Measurements from ENCODE around the gene RAG2.

RAG2 gene

DNA sequence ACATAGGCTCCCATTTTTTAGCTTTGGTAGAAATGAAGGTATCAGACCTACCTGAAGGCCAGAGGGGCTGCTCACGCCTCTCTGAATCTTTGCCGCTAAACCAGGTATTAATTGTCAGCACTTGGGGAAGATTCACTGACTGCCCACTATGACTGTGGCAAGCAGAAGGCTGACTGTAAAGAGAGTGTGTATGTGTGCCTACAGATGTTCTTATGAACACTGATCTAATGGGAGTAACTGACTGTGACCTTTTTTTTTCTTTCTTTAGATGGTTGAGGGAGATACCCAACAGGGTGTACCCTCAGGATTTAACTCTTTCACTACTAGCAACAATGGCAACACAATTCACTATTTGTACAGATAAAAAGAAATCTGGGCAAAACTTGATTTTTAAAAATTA, at the start of gene RAG2:
RAG2 (minus strand) TSS at position 186 of the 400 bp plus-strand sequence. CDS start 4,068 bp downstream, outside the sequence.
- no peak for DNase-seq (ENCODE audit: low spot score)

DNA sequence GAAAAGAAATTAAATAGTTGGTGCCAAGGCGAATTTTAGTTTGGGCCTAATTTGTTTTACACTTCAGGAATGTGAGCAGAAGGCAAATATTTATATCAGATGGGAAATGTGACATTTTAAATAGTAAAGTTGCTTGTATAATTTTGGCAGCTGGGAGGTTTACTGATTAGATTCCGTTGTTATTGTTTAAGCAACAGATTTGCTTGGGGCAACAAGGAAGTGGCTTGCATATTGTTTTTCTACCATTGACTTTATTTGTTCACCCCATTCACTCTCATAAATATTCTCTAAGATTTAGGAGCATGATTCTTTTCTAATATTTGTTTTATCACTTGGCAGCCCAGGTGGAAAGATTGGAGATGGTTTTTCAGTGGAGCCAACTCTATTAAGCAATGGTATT, 40.5 kb upstream of the RAG2 start:
- DNase-seq (ENCODE audit: low spot score): no peak

DNA sequence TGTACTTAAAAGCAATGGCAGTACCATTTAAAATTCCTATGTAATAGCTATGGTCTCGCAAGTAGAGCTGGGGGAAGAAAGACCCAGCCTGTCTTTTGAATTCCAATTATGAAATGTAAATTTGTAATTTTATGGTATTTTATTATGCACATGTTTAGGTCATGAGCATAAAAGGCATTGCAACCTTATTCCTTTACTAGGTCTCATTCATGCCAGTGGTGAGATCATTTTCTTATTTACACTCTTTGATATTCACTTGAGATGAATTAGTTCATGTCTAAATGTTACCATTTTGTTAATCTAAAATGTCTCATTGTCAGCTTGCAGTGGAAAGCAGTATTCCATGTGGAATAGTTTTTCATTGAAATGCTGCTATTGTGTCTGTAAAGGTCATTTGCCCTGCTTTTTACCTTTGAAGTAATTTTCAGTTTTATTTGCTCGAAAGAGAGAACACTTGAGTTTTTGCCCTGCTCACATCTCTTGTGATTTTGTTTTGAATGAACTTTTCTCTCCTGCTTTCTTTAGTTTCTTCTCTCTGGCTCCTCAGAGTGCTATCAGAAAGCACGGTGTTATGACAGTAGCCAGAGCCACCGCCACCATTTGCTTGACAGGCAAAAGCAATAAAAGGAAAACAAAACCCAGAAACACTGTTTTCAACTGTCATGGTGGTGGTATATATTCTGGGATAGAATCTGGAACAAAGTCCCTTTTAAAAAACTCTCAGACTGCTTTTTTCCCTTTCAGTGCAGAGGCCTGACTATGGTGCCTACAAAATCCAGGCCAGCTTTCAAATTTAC, 37.2 kb upstream of the RAG2 start:
- DNase-seq (ENCODE audit: low spot score): no peak

DNA sequence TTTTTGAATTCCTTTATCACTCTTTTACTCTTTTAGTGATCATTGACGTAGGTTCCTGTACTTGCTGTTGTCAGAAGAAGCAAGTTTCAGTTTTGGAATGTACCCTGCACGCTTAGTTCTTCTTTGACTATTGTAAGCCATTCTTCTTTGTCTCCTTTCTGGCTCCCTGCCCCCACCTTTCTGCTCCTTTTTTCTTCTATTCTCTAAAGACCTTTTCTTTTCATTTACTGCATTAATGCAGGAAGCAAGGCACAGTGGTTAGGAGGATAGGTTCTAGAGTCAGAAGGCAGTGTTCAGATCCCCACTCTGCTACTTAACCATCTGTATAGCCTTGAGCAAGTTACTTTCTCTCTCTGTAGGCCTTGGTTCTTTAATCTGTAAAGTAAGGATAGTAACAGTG, 33.7 kb upstream of the RAG2 start:
- no peak for DNase-seq (ENCODE audit: low spot score)

DNA sequence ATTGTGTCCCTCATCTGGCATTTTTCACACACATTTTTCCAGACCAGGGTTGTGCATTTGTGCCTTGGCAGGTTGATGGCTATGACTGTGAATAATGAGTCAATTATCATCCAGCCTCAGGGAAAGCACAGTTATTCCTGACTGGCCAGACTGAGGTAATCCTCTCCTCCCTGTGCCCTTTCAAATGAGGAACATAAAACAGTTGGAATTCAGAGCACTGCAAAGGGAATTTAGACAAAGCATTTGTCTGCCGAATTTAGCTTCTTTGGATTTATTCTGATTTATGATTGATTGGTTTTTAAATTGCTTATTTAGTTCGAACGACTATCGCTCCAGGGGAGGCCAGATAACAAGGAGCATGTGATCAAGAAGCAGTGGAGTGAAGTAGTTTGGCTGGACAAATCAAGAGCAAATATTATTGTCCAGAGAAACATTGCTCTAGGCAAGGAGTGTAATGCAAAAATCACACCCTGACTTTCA, 30.8 kb upstream of the RAG2 start:
- no peak for DNase-seq (ENCODE audit: low spot score)

DNA sequence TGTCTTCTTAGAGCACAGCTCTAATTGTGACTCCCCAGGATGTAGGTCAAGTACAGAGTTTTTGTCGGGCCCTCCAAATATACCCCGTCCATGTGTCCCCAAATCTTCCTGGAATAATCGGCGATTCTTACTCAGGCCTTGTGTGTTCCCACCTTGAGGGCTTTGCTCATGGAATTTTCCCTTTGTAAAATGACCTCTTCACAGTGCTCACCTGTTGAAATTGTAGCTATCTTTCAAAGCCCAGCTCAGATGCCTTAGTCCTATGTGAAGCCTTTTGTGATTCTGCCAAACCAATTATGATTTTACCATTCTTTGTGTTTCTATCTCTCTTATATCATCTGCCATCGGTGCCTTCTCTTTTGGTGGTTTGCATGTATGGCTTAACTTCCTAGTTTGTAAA, 30.1 kb upstream of the RAG2 start:
- no peak for DNase-seq (ENCODE audit: low spot score)

DNA sequence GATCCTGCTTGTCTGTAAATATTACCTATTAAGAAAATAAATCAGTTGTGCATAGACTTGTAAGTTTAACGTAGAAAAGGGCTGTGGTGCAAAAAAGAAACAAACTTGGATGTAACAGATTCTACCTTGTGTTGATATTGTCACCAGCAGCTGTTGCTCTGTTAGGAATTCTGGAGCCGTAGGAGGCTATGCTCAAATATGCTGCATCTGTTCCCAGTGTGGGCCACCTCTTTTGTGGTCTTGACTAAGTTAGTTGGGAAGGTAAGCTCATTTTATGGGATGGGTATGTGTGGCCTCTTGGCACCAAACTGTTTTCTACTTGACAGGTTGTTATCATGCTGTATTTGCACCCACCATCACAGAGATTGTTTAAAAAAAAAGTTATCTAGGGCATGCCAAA, 29.4 kb upstream of the RAG2 start:
- DNase-seq (ENCODE audit: low spot score): no peak

DNA sequence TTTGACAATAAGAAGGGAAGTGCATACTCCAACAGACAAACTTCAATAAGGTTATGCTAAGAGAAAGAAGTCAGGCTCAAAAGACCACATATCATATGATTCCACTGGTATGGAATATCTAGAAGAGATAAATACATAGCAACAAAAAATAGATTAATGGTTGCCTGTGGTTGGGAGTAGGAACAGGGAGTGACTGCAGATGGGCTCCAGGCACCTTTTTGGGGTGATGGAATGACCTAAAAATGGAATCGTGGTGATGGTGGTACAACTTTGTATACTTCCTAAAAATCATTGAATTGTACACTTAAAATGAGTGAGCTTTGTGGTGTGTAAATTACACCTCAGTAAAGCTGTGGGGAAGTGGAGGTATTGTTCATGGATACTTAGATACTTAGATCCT, 29.0 kb upstream of the RAG2 start:
- DNase-seq (ENCODE audit: low spot score): no peak

DNA sequence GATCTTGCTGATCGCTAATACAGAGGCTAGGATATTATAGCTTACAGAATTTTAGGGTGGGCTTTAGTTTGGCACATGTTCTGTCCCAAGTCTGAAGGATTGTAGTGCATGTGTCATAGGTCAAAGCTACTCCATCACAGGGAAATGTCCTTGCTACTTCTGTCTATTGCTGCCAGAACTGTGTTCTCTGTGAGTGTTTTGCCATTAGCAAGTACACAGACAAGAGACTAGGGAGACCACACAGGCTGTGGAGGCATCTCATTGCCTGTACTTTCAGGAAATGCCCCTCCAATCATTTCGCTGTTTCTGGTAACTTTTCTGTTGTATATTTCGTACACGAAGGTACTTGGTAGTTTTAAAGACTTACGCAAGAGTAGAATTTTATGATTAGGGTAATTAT, 25.5 kb upstream of the RAG2 start:
- DNase-seq (ENCODE audit: low spot score): no peak

DNA sequence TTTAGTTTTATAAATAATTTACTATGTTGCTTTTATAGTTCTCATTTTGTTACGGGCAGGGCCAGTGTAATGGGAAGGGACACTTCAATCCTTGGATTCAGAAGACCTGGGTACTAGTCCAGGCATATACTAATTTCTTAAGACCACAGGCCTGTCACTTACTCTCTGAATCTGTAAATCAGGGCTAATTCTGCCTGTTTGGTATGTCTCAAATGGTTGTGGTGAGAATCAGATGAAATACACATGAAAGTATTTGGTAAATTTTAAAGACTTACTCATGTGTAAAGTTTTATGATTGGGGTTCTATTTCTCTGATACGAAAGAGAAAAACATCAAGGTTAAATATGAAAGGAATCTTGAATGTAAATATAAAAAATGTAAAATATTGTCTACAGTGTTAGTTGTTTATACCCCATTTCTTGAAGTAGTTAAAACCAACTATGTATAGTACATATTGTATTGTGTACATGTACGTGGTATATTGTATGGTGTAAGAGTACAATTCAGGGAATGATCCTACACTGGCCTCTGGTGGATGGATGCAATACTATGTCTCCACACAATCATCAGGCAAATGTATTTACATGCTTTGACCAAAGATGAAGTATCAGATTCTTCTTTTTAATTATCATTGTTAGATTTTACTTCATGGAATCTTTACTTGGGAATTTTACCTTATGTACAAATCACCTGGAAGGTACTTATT, 24.5 kb upstream of the RAG2 start:
- peak; percentile 12 for DNase-seq (ENCODE audit: low spot score)

DNA sequence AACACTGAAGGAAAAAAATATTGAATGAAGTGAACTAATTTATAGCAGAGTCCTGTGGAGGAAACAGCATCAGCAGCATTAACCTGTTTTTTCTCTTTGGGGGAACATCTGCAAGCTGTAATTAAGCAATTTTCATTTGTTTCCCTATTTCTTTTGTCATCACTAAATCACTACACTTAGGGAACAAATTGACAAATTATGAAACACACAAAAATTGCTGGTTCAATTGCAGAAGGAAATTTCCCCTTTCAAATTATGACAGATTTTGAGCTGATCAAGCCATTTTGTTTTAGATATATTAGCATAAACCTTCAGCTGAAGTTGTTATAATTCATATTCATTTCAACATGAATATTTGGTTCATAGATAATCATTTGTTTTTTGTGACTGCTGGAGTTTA, 22.2 kb upstream of the RAG2 start:
- no peak for DNase-seq (ENCODE audit: low spot score)

DNA sequence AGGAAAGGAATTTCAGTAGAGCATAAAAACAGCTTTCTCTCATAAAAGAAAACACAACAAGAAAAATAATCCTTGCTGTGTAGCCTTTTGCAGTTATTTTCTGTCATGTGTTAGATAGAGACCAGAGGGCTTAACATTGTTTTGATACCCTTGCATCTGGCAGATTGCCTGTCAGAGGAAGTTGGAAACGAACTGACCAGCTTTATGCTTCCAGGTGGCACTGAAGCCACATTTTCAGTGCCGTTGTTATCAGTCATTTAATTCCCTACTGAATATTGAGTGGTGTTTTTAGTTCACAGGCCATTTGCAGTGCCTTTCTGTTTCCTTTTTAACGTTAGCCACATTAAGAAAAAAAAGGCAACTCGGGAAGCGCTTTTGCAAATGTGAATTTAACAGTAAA, 21.5 kb upstream of the RAG2 start:
- no peak for DNase-seq (ENCODE audit: low spot score)

DNA sequence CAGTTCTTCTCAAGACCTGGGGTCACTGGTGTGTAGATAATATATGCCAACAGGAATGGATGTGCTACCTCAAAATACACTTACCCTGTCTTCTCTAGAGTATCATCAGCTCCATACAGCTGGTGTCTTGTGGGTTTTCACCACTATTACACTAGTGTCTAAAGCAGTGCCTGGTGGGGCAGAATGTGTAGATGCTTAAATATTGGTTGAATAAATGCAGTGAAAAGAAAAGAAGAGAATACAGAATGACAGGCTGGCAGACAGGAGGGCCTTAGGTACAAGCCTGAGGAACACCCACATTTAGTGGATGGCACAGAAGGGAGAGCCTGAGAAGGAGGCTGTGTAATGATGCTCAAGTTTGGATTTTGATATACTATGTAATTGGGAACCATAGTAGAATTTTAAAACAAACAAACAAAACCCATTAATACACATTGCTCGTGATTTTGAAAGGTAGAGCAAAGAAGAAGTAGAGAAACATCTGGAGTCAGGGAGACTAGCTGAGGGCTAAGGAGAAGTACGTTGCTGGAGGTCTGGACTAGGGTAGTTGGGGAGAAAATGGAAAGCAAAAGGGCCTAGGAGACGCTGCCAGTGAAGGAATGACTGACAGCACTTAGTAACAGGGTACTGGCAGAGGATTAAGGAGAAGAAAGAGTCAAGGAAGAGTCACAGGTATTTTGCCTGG, 20.5 kb upstream of the RAG2 start:
- DNase-seq (ENCODE audit: low spot score): no peak

DNA sequence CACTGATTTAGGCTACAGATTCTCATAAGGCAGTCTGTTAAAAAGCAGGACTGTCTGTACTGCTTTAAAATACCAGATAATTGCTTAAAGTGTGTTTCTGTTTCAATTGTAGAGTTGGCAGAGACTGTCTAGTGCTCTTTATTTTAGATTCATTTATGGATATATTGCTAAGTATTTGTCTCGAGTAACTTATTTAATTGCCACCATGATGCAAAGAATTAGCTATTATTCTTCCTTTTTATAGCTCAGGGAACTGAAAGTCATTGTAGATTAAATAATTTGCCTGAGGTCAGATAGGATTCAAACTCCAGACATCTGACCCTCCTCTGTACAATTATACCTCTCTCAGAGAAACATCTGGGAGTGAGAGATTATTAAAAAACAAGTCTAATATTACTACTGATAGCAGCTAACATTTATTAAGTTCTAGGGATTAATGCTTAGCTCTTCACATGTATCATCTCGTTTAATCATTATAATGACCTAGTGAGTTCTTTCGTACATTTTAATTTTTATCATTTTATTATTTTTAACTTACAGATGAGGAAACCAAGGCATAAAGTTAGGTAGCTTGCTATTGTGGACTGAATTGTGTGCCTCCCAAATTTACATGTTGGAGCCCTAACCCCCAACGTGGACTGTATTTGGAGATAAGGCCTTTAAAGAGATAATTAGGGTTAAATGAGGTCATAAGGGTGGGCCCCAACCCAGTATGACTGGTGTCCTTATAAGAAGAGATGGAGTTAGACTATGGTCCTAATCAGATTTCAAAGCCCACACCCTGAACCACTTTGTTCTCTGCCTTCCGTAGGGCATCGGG, 19.7 kb upstream of the RAG2 start:
- no peak for DNase-seq (ENCODE audit: low spot score)

DNA sequence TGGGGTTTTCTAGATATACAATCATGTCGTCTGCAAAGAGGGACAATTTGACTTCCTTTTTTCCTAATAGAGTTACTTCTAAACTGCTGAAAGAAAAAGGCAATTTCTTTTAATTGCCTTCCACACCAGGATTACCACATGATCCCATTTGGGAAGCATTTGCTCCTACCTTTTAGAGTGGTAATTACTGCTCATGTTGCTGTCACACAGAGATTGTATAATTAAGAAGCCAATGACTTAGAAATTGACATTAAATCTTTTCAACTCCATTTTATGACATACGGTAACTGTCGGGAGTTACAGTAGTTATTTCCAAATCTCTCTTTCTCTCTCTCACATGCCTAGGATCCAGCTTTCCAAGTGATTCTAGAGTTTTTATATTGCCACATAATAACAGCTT, 17.8 kb upstream of the RAG2 start:
- DNase-seq (ENCODE audit: low spot score): no peak

DNA sequence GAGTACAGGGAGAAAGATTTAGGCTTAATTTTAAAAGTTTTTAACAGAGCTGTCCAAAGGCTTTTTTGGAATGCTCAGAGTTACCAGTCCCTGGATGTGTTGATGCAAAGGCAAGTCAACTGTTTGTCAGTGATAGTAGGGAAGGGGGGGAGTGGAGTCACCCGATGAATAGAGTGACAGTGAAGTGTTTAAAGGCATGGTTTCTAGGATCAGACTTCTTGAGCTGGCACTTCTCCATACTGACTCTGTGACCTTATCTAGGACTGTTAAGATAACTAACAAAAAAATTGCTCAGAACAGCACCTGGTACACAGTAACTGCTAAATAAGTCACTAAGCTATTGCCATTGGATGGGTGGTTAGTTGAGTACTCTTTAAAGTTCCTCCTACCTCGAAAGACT, 11.3 kb upstream of the RAG2 start:
- DNase-seq (ENCODE audit: low spot score): no peak

DNA sequence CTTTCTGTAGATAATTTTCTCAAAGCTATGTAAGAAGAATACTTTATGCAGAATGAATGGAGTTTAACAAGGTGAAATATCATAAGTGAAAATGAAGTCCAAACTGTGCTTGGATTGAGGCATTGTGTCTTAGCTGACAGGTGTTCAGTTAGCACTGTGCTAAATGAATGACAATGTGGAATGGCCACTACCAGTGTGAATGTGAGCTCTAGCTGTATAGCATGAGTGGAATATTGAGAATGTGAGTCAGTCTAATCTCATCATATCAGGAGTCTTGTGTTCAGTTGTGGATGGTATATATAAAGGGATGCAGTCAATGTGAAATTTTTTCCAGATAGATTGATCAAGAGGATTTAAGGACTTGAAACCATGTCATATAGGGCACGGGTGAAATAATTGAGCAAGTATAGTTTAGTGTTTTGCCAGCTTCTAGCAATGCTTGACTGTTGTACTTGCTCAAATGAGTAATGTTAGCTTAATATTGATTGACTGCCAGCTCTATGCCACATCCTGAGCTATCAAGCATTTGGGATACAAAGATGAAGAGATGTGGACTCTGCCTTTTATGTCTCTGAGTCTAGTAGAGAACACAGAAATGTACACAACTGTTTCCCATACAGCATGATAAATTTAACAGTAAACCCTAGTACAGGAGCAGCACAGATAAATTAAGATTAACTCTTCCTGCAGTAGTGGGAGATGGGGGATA, 10.6 kb upstream of the RAG2 start:
- no peak for DNase-seq (ENCODE audit: low spot score)

DNA sequence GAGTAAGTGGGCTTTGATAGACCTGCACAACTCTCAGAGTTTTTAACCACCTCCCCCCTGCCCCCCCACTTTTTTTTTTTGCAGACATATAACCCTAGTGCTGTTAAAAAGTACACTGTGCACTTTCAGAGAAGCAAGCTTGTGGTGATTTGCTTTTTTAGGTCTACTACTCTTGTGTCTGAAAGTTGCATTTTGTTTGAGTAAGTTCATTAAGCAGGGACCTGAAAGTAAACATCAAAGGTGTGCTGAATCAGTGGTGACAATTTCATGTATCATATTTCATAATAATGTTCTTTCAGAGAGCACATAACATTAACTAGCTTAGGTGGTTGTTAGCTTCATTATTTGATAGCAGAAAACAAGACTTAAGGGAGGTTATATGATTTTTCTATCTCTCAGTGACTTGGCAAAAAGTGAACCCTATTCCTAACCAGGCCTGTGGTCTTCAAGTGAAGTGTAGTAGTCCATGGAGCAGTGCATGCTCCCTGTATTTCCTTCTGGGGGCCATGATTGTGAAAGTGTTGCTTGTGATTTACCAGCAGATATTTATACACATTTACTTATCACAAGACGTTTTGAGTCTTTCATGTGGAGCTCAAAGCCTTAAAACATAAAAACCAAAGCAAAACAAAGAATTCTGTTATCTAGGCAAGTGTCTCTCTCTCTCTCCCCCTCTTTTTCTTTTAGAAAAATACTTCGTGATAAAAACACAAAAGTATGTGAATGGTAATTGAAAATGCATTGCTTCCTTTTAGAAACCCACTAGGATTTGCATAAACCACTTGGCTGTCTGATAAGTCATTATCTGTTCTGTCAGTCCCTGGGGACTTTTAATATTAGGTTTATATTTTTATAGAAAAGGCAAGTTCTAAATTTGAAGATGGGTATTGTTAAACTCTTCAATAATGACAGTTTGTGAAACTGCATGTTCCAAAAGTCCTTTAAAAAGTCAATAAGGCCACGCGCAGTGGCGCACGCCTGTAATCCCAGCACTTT, 7.5 kb upstream of the RAG2 start:
- DNase-seq (ENCODE audit: low spot score): no peak

DNA sequence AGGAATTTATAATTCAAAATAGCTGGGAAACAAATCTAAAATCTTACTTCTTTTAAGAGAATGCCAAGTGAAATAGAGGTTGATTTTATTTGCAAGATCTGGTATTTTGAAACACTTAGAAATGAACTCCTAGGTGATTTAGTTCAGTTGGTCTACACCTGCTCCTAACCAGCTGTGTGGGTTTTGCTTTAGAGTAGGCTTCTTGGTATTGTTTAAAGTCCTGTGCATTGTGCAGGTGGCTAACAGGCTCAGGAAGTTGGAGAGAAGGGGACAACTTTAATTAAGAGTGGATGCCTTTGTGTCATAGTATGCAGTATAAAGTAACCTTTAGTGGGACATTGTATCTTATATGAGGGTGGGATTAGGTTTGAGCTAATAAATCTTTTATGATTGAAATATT, 4.1 kb upstream of the RAG2 start:
- no peak for DNase-seq (ENCODE audit: low spot score)

DNA sequence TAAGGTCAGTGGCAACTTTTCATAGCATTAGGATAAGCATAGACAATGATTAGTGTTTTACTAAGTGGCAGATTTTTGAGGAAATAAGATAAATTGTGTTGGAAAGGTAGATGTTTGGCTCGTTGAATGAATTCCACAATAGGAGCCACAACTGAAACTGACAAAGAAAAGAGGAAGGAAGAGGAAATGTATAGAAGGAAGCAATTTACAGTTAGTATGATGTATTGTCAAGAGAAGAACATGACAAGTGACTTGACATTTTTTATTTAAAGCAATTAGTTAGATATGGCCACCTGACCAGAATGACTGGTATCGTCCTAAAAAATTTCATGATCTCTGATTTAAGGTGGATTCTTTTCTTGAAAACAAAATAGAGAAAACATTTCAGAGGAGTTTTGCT, 3.1 kb upstream of the RAG2 start:
- DNase-seq (ENCODE audit: low spot score): no peak

Measured in AG08396 (cell line).